GM19099 (cell line): ENCODE data around the gene ZBTB3.

Experiments used
- POLR2A ChIP-seq: IDR thresholded peaks from 3 replicates; pipeline ENCODE4 v1.6.1; 2011; ENCODE audit warnings: low read depth; ENCODE audit not compliant: insufficient read length; ENCODE audit errors: extremely low read depth

Gene ZBTB3

DNA sequence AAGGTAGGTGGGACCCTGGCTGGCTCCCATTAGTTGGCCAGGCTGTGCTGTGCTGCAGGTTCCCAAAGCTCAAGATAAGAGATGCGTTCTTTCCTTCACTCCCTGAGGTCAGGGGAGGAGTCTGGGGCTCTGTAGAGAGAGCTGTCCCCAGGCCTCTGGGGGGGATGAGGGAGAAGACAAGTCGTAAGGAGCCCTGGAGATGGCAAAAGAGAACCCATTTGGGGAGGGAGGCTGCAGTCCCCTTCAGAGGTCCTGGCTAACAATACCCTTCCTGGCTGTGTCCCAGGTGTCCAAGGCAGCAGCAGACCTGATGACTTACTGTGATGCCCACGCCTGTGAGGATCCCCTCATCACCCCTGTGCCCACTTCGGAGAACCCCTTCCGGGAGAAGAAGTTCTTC lies 45.6 kb downstream of the ZBTB3 start:
- TF ChIP-seq POLR2A, result no peak

- no peak for TF ChIP-seq POLR2A
Observed at GRCh38 chr11:62707277-62707861, 46.6 kb downstream of the ZBTB3 start, which contains the start of the genes BSCL2 and GNG3. BSCL2 (minus strand) TSS chr11:62707424; CDS start chr11:62707195, 229 bp downstream. GNG3 (plus strand) TSS chr11:62707676; CDS start chr11:62708296, 620 bp downstream.

DNA sequence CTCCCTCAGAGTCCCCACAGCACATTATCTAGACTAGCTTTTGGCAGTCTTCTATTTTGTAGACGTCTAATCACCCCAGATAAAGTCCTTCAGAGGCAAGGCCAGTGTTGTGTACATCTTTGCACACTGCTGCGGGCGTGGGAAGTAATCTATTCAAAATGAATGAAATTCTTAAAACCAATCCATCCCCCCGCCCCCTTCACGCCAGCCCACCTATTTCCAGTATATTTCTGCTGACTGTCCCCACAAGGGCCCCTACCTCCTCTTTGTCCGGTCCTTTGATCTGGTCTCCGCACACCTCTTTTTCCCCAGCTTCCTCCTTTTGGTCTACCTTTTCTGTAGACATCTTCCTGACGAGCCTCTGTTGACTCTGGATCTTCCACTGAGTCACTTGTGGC lies 47.1 kb downstream of the ZBTB3 start:
- no peak for TF ChIP-seq POLR2A

DNA sequence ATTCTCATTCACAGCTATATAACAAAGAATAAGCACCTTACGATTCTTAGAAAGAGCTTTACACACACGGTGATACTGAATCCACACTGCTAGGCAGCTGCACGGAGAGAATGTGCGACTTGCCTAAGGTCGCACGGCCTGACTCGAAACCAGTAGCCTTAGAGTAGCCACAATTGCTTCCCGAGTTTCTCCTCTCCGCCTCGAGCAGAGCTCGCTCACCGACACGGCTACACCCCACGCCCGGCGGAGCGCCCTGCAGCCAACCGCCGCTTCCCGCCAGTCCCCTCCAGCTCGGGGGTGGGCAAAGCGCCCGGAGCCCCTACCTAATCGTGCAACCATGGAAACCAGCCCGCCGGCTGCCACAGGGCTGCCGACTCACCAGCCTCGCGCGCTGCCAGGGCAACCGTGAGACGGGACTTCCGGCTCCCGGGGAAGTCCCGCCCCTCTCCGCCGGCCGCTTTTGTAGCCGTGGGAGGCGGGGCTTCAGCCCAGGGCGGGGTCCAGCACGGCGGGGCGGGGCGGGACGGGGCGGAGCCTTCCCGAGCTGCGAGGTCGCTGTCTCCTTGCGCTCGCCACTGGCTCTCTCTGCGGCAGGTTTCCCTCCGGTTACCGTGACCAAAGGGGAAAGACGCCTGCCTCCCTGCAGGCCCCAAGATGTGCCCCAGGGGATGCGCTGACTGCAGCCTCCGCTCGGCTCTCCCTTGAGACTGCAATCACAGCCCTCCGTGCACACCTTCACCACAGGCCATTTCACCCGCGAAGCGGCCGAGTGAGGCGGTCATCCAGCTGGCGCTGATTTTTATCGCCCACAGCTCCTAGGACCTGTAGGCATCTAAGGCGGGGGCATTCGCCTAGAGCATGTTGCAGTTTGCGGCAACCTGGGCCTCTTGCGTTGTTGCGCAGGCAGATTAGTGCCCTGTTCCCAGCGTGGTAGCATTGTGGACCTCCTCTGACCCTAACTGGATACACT lies 47.8 kb downstream of the ZBTB3 start:
- TF ChIP-seq POLR2A, result peak; percentile 52

- no peak for TF ChIP-seq POLR2A
Observed at GRCh38 chr11:62705413-62705812, 48.5 kb downstream of the ZBTB3 start.

DNA sequence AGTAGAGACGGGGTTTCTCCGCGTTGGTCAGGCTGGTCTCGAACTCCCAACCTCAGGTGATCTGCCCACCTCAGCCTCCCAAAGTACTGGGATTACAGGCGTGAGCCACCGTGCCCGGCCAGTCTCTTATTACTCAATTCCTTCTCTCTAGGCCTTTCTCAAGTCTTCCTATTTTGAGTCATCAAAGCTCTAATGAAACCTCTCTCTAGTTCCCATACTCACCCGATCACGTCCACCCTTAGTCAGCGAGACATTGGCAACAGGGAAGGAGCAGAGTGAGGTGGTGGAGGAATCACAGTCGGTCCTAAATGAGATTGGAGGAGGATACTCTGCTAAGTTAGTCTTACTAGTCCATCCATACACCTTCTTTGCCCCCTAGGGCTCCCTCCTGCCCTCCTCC lies 51.7 kb downstream of the ZBTB3 start:
- TF ChIP-seq POLR2A, result no peak
